DMS53 treated with DMSO at 0.1 percent for 48 hours (cell line): ENCODE data around the gene MAP4K4.

Experiments
- DNase-seq: peaks from one replicate; lab custom pipeline; 2025; ENCODE audit not compliant: unreplicated experiment; lab: John Stamatoyannopoulos, UW

The MAP4K4 gene

DNA sequence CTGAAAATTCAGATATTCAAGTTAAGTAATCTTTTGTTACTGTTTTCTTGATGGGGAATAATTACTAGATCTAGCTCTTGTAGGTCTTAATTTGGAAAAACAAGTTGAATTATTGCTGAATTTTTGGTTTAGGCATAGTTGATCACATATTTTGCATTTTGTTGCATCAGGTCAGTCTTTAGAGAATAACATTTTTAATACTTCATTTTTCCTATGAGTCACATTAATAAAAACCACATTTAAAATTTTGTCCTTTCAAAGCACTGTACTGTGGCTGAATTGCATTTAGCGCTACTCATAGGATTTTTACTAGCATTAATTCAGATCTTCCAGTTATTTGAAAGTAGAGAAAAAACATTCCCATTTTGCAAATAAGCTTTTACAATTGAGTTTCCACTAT is 23.2 kb downstream of the MAP4K4 start:
- no peak for DNase-seq

DNA sequence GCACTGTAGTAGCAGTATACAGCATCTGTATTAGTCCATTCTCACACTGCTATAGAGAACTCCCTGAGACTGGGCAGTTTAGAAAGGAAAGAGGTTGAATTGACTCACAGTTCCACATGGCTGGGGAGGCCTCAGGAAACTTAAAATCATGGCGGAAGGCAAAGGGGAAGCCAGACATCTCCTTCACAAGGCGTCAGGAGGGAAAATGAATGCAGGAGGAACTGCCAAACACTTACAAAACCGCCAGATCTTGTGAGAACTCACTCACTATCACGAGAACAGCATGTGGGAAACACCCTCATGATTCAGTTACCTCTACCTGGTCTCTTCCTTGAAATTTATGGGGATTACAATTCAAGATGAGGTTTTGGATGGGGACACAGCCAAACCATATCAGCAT is 25.4 kb downstream of the MAP4K4 start:
- DNase-seq = no peak

DNA sequence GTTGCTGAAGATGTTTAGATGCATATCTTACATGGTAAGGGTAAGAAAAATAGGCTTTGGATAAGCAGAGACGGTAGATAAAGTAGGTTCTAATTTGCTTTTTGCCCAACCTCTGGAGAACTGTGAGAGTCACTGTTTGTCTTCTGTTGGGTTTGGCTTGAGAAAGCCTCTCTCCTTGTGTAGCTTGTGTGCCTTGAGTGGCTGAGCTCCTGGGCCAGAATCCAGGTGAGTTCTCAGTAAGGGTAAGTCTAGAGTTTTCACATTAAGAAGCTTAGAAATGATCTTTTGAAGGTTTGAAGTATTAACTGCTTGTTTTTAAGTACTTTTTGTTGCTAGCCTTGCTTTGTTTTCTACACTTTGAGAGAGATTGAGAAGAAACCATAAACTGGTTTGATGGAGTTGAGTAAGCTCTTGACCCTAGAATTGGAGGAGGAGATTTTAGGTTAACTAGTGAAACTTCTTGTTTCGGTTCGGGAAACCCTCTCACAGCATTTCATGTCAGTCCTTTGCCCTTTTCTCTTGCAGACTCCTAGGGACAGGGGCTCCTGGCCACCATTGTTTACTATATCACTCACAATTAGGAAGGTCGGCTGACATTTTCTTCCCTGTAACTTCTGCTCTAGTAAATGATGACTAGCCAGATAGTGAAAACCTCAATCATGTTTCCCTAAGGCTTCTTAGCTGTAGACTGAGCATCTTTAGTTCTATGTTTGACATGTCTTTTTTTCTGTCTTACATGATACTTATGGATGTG is 26.0 kb downstream of the MAP4K4 start:
- no peak for DNase-seq

DNA sequence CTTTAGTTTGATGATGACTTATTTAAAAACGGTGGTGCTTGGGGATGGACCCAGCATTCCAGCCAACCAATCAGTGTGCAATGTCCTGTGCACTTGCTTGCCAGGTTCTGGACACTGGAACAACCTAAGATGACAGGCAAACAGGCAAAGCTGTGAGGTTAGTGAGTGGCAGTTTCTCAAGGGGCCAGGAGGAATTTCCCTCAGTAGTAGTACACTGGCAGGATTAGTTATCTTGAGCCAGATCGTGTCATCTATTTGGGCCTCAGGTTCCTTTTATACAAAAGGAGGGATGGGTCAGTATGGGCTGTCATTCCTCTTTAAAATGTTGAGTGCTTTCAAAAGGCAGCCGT is 26.6 kb downstream of the MAP4K4 start:
- no peak for DNase-seq

DNA sequence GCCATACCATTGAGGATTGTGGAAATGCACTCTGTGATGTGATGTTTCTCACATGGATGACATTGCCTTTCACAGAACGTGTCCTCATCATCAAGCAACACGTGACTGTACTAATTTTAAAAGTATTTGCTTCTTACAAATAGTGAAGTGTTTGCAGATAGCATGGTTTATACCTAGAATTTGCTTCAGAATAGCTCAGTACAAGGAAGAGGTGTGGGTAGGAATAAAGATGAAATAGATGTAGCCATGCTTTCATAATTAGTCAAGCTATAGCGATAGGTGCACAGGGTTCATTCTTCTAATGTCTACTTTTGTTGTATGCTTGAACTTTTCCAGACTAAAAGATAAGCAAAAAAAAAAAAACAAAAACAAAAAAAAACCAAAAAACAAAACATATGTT is 27.5 kb downstream of the MAP4K4 start:
- DNase-seq = no peak

DNA sequence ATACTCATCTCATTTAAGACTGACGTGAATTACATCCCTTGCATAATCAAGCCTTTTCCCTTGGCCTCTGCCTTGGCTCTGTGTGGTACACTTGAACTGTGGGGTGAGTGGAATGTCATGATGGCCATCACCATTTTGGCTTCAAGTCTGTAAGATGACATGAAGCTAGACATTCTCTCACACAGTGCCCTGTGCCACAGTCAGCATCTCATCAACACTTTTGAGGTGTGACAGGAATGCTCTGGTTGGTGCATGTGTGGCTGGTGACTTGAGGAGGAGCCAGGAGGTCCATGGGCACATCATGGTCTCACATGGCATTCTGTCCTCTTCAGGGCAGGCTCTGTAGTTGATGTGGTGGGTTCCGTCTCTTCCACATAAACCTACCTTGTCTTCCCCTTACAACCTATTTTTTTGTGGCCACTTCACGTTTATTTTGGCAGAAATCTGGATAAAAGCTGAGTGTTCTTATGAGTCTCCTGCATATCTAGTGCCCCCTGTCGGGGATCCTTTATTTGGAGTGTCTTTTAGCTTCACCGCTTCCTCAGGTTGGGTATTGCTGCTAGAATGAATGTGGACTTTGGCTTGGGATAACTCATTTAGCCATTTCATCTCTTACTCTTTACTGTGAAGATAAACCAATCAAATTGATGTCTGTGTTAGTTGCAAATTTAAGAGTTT is 28.1 kb downstream of the MAP4K4 start:
- DNase-seq = no peak

DNA sequence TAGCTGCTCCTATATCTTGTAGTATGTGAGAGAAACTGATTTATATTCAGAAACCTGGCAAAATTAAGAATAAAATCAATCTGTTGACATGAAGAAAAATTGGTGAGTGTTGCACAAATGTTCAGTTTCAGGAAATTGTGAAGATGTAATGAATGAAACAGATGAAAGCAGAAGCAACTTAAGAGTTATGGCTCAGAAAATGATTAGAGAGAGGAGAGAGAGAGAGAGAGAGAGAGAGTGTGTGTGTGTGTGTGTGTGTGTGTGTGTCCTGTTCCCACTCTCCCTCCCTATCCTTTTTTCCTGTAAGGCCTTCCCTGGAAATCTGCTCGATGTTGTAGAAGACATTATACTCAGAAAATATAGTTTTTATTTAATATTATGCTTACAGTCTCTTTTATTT is 31.4 kb downstream of the MAP4K4 start:
- DNase-seq = no peak

DNA sequence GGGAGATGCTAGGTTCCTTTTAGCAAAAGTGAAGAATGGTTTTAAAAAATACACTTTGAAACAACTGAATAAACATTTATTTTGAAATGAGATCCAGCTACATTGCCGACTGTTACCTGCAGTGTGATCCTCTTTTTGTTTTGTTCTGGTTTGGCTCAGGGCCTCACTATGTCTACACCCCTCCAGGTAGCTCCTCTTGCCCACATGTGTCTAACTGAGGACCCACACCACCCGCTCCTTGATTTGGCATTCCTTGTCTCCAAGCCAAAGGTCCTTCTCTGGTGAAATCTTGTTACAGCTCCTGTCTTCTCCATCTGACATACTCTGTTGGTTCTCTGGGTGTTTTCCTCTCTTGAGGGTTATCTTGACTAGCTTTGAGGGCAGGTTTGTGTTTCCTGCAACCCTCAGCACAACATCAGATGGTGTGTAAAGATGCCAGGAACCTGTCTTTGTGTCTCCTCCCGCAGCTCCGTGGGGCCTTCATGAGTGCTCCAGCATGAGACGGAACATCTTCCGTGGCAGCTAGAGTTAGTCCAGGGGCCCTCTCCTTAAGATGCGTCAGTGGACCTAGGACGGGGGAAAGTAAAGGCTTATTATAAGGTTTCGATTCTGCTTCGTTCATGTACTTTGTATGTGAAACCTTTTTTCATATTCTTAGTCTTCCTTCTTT is 32.1 kb downstream of the MAP4K4 start:
- no peak for DNase-seq

DNA sequence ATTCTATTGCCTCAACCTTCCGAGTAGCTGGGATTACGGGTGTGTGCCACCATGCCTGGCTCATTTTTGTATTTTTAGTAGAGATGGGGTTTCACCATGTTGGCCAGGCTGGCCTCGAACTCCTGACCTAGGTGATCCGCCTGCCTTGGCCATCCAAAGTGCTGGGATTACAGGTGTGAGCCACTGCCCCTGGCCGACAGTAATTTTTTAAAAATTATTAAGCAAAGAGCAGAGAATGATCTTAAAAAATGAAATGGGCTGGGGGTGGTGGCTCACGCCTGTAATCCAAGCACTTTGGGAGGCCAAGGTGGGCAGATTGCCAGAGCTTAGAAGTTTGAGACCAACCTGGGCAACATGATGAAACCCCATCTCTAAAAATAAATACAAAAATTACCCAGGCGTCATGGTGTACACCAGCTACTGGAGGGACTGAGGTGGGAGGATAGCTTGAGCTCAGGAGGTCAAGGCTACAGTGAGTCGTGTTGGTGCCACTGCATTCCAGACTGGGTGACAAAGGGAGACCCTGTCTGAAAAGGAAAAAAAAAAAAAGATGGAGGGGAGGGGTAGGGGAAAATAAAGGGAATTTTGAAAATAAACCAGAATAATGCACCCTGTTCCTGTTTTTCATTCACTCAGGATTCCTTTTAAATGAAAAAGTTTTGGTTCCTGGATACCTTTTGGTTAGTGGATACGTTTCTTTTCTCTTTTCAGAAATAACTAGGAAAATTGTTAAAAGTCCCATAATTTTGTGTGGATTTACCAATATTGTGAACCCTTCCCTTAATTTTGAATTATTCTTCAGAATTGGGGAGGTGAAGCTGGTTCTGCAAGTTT is 33.9 kb downstream of the MAP4K4 start:
- no peak for DNase-seq

DNA sequence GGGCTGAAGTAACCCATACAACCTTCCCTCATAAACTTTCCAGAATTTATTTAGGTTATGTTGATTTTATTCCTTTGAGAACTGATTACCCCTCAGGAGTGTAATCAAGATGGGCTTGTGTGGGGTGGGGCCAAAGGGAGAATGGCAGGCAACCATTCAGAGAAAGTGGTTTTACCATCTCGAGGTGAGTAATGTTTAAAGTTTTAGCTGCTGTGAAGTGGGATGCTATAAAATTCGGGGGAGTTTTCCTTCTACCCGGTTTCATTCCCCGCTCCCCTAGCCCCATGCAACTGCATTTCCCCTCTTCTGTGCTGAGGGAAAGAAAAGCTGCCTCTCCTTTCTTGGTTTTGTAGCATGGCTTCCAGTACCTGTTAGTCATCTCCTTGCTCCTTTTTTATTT is 34.7 kb downstream of the MAP4K4 start:
- DNase-seq = no peak

DNA sequence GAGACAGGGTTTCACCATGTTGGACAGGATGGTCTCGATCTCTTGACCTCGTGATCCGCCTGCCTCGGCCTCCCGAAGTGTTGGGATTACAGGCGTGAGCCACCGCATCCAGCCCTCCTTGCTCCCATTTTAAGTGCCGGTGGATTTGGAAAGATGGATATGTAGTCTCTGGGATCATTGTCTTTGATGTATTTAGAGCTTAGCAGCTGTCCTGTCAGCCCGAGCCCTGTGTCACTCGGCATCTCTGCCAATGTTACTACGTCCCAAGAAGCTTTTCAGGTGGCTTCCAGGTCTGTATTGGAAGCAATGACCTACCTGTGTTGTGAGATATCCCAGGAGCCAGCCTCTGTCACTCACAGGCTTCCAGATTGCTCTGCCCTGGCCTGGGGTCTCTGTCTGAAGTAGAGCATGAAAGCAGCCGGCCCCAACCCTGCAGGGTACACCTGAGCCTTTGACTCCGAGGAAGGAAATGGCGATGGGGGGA is 35.3 kb downstream of the MAP4K4 start:
- DNase-seq = no peak

DNA sequence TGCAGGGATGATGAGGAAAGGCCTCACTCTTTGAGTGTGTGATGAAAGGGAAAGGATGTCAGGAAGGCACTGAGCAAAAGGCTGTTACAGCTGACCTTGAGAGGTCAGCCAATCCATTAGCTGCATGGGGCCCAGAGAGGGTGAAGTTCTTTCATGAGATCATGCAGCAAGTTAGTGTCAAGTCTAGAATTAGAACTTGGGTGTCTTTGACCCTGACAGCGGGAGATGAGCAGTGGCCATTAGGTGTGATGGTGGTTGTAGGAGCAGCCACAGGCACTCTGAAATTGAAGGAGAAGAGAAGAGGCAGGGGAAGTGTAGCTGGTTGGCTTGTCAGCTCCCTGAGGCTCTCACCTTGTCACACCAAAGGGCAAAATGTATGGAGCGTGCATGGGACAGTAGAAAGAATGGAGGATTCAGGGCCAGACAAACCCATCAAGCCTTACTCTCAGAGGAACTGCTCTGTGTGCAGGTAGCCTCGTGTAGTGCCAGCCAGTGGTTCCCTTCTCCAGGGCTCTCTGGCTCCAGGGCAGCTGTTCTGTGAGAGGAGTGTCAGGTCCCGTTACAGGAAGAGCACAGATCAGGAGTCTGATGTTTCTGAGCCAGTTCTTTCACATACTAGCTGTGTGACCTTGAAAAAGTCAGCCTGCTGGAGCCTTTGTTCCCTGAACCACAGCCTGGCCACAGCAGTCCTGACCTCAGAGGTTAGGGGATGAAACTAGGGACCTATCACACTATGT is 35.9 kb downstream of the MAP4K4 start:
- DNase-seq = no peak

DNA sequence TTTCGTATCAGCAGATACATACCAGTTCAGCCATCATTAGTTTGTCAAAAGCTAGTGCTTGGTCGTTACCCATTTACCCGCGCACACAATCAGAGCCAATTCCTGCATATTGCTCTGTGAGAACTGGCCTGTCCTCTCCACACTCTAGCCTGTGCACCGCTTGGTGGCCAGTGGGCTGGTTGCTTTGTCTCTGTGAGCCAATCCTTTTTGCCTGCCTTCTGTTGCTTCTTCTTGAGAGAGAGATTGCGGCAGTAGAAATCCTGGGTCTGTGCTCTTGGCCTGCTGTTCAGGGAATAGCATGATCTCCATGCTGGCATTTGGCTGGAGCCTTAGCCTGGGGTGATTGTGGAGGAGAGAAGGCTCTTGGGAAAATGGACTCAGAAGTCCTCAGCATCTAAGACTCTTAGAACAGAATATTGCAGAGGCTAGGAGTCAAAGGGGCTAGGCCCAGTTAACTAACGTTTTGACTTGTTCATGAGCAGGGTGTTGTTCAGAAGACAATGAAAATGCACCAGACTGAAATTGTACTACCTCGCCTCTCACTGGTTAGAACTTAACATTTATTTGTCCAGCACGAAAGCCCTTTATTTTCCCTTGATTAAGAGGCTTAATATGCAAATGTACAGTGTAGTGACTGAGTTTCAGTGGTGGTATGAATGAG is 37.1 kb downstream of the MAP4K4 start:
- DNase-seq = no peak

DNA sequence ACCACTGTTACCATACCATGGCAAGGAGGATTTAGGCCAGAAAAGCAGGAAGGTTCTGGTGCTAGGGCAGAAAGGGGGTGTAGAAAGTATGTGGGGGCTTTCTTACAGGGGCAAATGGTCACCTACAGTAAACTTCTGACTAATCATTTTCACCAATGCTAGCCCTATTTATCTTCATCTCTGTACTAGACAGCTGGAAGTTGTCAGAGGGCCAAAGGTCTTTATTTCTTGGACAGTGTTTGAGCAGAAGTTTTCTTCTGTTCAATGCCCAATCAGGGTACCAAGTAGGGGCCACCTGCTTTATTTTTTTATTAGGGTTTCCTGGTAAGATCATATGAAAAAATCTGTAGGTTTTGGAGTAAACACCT is 37.6 kb downstream of the MAP4K4 start:
- DNase-seq = no peak

DNA sequence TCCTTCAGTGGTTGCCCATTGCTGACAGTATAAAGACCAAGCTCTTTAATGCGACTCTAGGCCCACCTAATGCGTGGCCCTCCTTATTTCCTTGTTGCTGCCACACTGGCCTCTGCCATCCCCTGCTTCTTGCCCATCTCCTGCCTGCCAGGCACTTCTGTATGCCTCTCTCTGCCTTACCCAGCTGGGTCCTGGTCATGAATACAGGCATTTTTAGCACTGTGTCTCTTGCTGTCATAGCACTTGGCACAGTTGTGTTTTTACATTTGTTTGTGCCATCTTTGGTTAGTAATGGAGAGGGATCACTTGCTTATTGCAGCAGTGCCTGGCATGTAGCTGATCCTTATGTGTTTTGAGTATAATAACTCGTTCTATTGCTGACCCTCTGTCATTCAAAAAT is 38.7 kb downstream of the MAP4K4 start:
- DNase-seq = no peak

DNA sequence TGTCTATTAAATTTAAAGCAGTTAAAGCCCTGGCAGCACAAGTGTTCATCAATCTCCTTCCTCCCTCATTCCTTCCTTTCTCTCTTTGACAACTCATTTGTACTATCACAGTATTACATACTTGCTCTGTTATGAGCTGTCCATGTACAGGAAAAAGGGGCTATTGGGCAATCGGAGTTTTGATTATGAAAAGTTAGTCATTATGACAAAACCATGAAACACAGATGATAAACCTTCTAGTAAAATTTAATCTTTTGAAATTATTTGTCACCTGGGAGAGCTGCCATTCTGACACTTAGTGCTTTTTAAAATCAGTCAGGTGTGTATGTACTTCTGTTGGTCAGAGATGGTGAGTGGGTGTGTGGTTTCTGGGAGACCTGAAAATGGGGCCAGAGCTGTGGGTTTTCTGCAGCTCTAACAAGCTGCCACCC is 39.4 kb downstream of the MAP4K4 start:
- DNase-seq = no peak

DNA sequence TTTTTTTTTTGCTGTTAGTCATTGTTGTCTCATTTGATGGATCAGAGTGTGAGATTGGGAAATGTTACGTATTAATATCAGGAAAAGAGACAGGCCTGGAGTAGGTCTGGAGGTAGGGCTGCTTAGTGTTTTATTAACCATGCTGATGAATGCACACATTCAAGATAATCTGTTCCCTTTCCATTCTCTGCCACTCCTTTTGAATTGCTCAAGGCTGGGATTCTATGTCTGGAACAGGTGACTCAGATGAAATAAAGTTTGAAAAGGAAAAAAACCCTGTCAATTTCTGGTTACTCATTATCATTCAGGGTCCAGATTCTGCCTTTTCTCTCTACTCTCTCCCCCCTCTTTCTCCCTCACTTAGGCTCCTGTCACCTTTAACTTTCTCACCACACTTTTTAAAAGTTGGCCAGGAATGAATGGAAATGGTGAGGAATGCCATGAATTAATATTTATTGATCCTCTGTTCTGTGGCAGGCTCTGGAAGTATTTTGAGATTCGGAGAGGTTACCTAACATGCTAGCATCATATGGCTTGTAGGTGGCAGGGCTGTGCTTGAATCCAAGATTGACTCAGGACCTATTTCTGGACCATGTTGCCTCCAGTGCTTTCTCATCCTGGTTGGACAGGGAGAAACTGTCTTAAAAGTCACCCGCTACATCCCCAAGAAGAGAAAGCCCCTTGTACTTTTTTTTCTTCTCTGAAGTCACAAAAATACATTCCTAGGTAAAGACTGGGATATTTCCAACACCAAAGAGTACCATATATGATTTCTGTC is 40.2 kb downstream of the MAP4K4 start:
- no peak for DNase-seq

DNA sequence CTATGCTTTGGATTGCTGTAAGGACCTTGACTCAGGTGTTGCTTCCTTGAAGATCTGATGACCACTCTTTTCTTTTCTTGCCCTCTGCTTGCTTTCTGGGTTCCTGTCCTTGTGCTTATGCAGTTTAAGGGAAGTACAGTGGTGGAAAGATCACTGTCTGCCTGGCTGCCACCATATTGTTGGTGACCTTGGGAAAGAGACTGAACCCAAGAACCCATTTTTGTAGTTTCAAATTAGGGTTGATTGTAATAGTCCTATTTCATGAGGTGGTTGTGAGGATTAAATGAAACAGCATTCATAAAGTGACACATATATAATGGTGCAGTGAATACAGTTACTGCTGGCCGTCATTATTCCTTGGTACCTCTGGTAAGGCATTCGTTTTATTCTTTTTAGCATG is 41.1 kb downstream of the MAP4K4 start:
- DNase-seq = no peak

DNA sequence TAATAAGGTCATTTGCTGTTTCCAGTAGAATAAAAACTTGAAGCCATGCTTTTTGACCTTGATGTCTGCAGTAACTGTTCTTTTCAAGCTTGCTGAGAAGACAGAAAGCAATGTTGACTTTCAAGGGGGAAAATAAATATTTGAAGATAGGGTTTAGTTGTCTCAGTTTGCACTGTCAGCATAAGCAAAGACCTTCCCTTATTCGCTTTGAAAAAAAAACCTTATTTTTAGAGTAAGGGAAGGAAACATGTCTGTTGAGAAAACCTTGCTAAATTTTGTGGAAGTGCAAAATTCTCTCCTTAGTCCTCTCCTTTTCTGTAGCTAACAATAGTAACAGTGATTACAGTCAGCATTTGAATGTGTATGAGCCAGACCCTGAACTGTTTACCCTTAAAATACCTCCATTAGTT is 43.1 kb downstream of the MAP4K4 start:
- peak; percentile 70 for DNase-seq
